Gastroesophageal sphincter (tissue), 3 donors: ENCODE data around the gene LRFN2.

Experiments used
- CTCF ChIP-seq, 4 experiments: fragments of 200-600 bp in 2 of 4; fragments of 450-650 bp in 2 of 4; sonication (generic) in 1 of 4; IDR thresholded peaks; one replicate each; pipeline ENCODE4 v1.5.1; 2017 to 2019; ENCODE audit warnings: antibody characterized with exemption in 4 of 4, mild to moderate bottlenecking in 2 of 4, moderate library complexity in 2 of 4
- POLR2A ChIP-seq, 2 donors: fragments of 450-650 bp; IDR thresholded peaks; one replicate each; pipeline ENCODE4 v1.6.1; 2017; ENCODE audit warnings: antibody characterized with exemption in 2 of 2, mild to moderate bottlenecking in 2 of 2, moderate library complexity in 1 of 2

GRCh38 chr6:40583709-40584108, 3.5 kb downstream of the LRFN2 start:
- TF ChIP-seq POLR2A (IDR thresholded peaks at IDR 0.05) (no peak), CTCF (IDR thresholded peaks at IDR 0.05) (no peak)
